ENCODE data around the gene CDKAL1. TPM values are rescaled to one million over a fixed set of nuclear protein-coding genes. Genes with fewer than 3 reads are reported as not detected.

Gene CDKAL1
- total RNA-seq, 1 experiment from 2014 or later: 16.1 TPM

- no peak for TF ChIP-seq EZH2 (IDR thresholded peaks at IDR 0.05; ENCODE audit: low read depth)
- TF ChIP-seq CTCF (conservative IDR thresholded peaks at IDR 0.05): no peak
- Histone ChIP-seq H3K36me3 (ENCODE audit: low read depth) (no peaks in the 10 kb centered on the region), H3K9me3 (ENCODE audit: insufficient read depth, low read depth) (no peaks in the 10 kb centered on the region), H3K79me2 (ENCODE audit: low read depth) (no peaks in the 10 kb centered on the region), H3K4me1 (replicated peaks; ENCODE audit: insufficient read depth) (no peaks in the 10 kb centered on the region), H3K4me3 (no peak overlapping the region), H2AFZ (0 out of 2 replicates have a peak overlapping the region, but pooled peaks have one; percentile 41), H3K4me2 (no peak overlapping the region), H3K27me3 (ENCODE audit: insufficient read depth, low read depth) (no peaks in the 10 kb centered on the region), H3F3A (ENCODE audit: insufficient read depth, low read depth) (no peaks in the 10 kb centered on the region), H3K9me2 (ENCODE audit: insufficient read depth) (no peaks in the 10 kb centered on the region), H4K20me1 (ENCODE audit: insufficient read depth) (no peaks in the 10 kb centered on the region), H3K27ac (no peak overlapping the region)
- no peak for DNase-seq
- intact Hi-C loops (cut with micrococcal nuclease; ENCODE audit: unreplicated experiment): no loop called here
- POLR2A ChIA-PET (ENCODE audit: unreplicated experiment): no interaction called here
- CTCF ChIA-PET: no interaction called here
- no TSS peak for BruUV-seq (replicated peaks)
Observed at GRCh38 chr6:21271428-21272155, 737.3 kb downstream of the CDKAL1 start.

- Histone ChIP-seq H3K9me3 (ENCODE audit: insufficient read depth, low read depth) (no peaks in the 10 kb centered on the region), H3K4me2 (no peak overlapping the region)
- CTCF ChIA-PET: no interaction called here
Observed at GRCh38 chr6:21273451-21273850, 739.2 kb downstream of the CDKAL1 start.

GRCh38 chr6:21274851-21275250, 740.6 kb downstream of the CDKAL1 start:
- no peaks in the 10 kb centered on the region for H3K79me2 ChIP-seq (ENCODE audit: low read depth)
- H3K9me2 ChIP-seq (ENCODE audit: insufficient read depth): no peaks in the 10 kb centered on the region
- H3K9me3 ChIP-seq (ENCODE audit: insufficient read depth, low read depth): no peaks in the 10 kb centered on the region
- 0 out of 2 replicates have a peak, but pooled peaks cover 3% of the 10 kb centered on the region for H3K4me1 ChIP-seq (replicated peaks; ENCODE audit: insufficient read depth)
- BruUV-seq (replicated peaks): no TSS peak
- H4K20me1 ChIP-seq (ENCODE audit: insufficient read depth): no peaks in the 10 kb centered on the region
- no peaks in the 10 kb centered on the region for H3F3A ChIP-seq (ENCODE audit: insufficient read depth, low read depth)
- no peak overlapping the region for H2AFZ ChIP-seq
- CTCF ChIA-PET: no interaction called here
- no peak for TF ChIP-seq CTCF (conservative IDR thresholded peaks at IDR 0.05)
- no peak for TF ChIP-seq EZH2 (IDR thresholded peaks at IDR 0.05; ENCODE audit: low read depth)
- intact Hi-C loops (cut with micrococcal nuclease; ENCODE audit: unreplicated experiment): loop anchor here (5.0 kb wide), 1 partner anchor 253 kb away; no protein-coding TSS in a partner anchor
- H3K27me3 ChIP-seq (ENCODE audit: insufficient read depth, low read depth): no peaks in the 10 kb centered on the region
- no peak overlapping the region for H3K4me3 ChIP-seq
- no peak overlapping the region for H3K27ac ChIP-seq
- no peak for DNase-seq
- no peaks in the 10 kb centered on the region for H3K36me3 ChIP-seq (ENCODE audit: low read depth)
- H3K4me2 ChIP-seq: no peak overlapping the region
- POLR2A ChIA-PET (ENCODE audit: unreplicated experiment): no interaction called here

More at GRCh38 chr6:21273451-21273850, 739.2 kb downstream of the CDKAL1 start:
- intact Hi-C loops (cut with micrococcal nuclease; ENCODE audit: unreplicated experiment): no loop called here
- H2AFZ ChIP-seq: no peak overlapping the region
- POLR2A ChIA-PET (ENCODE audit: unreplicated experiment): no interaction called here
- H3F3A ChIP-seq (ENCODE audit: insufficient read depth, low read depth): no peaks in the 10 kb centered on the region
- no TSS peak for BruUV-seq (replicated peaks)
- H3K36me3 ChIP-seq (ENCODE audit: low read depth): no peaks in the 10 kb centered on the region
- no peak for TF ChIP-seq EZH2 (IDR thresholded peaks at IDR 0.05; ENCODE audit: low read depth)
- TF ChIP-seq CTCF (conservative IDR thresholded peaks at IDR 0.05): no peak
- no peak overlapping the region for H3K4me3 ChIP-seq
- H3K4me1 ChIP-seq (replicated peaks; ENCODE audit: insufficient read depth): 0 out of 2 replicates have a peak, but pooled peaks cover 3% of the 10 kb centered on the region
- no peaks in the 10 kb centered on the region for H4K20me1 ChIP-seq (ENCODE audit: insufficient read depth)
- no peak overlapping the region for H3K27ac ChIP-seq
- H3K27me3 ChIP-seq (ENCODE audit: insufficient read depth, low read depth): no peaks in the 10 kb centered on the region
- no peaks in the 10 kb centered on the region for H3K9me2 ChIP-seq (ENCODE audit: insufficient read depth)
- no peaks in the 10 kb centered on the region for H3K79me2 ChIP-seq (ENCODE audit: low read depth)
- DNase-seq: no peak
